ENCODE measurements around the gene GALNT10. TPM values are rescaled to one million over a fixed set of nuclear protein-coding genes. Genes with fewer than 3 reads are reported as not detected.

Gene GALNT10
- total RNA-seq, 1 experiment from 2014 or later: 27.8 TPM

DNA sequence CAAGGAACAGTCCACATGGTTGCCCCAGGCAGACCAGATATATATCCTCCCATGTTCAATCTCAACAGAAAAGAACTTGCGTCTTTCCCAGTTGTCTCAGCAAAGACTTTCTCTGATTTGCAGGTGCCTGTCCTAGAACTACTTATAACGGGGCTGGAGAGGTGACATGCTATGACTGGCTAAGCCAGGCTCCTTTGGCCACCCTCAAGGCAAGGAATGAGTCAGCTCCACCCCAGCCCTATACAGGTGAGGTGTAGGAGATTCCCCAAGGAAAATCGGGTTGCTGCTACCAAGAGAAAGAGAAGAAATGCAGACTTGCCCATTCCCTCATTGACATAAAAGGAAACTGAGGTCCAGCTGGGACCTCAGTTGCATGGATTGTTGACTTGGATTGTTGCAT lies 127.4 kb downstream of the GALNT10 start:
- POLR2A ChIA-PET: no interaction called here
- no peaks in the 10 kb centered on the region for H3K79me2 ChIP-seq (ENCODE audit: insufficient read depth, low read length)
- BruUV-seq (replicated peaks): no TSS peak
- no peaks in the 10 kb centered on the region for H3K4me1 ChIP-seq (ENCODE audit: control insufficient read depth in 1 of 2, insufficient read depth in 2 of 2, low read length in 2 of 2)
- intact Hi-C loops (cut with micrococcal nuclease): no loop called here
- H2AFZ ChIP-seq (ENCODE audit: low read depth, low read length, poor library complexity, severe bottlenecking): no peak overlapping the region
- ATAC-seq: no peak
- no peak overlapping the region for H3K27ac ChIP-seq (ENCODE audit: low read depth, low read length)
- no peak overlapping the region for H3K9ac ChIP-seq (ENCODE audit: low read length)
- TF ChIP-seq POLR2AphosphoS5 (IDR thresholded peaks at IDR 0.05; ENCODE audit: low read depth, low read length): no peak
- no peaks in the 10 kb centered on the region for H3K36me3 ChIP-seq (ENCODE audit: control insufficient read depth in 1 of 2, insufficient read depth in 2 of 2, low read length in 2 of 2)
- DNase-seq (ENCODE audit: low read depth, low spot score): no peak
- H3K9me2 ChIP-seq (ENCODE audit: insufficient read depth): no peaks in the 10 kb centered on the region
- no peaks in the 10 kb centered on the region for H4K20me1 ChIP-seq (ENCODE audit: insufficient read depth)
- H3K9me3 ChIP-seq (ENCODE audit: control insufficient read depth in 1 of 2, insufficient read depth in 1 of 2, low read depth in 1 of 2, low read length in 2 of 2): no peaks in the 10 kb centered on the region
- RAD21 ChIA-PET (ENCODE audit: low non-redundant PET in 1 of 2, low total read pairs in 2 of 2, uncharacterized antibody in 2 of 2, unreplicated experiment in 2 of 2): no interaction called here
- CTCF ChIA-PET: no interaction called here
- no peaks in the 10 kb centered on the region for H3K27me3 ChIP-seq (ENCODE audit: insufficient read depth, low read length)
- no peak overlapping the region for H3K4me2 ChIP-seq (ENCODE audit: low read length)
- no peak overlapping the region for H3K4me3 ChIP-seq (replicated peaks in 1 of 2; ENCODE audit: low read depth in 1 of 2, low read length in 2 of 2)

DNA sequence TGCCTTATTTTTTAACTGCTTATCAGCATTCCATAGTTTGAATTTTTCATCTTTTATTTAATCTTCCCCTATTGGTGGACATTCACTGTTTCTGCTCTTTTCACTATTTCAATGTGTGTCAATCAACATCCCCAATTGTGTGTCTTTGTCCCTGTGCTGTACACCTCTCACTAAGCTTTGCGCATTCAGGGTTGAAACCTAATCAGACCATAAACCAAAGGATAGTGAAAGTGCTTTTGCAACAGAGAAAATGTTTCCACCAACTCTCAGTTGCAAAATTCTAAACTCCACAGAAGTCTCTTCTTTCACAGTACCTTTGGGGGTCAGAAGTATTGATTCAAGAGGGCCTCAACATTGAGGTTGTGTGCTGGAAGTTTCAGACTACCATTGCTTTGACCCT lies 128.2 kb downstream of the GALNT10 start:
- Histone ChIP-seq H3K27me3 (ENCODE audit: insufficient read depth, low read length) (no peaks in the 10 kb centered on the region), H3K4me2 (ENCODE audit: low read length) (no peak overlapping the region), H3K9ac (ENCODE audit: low read length) (no peak overlapping the region), H3K36me3 (ENCODE audit: control insufficient read depth in 1 of 2, insufficient read depth in 2 of 2, low read length in 2 of 2) (no peaks in the 10 kb centered on the region), H3K4me3 (replicated peaks in 1 of 2; ENCODE audit: low read depth in 1 of 2, low read length in 2 of 2) (no peak overlapping the region), H3K9me3 (ENCODE audit: control insufficient read depth in 1 of 2, insufficient read depth in 1 of 2, low read depth in 1 of 2, low read length in 2 of 2) (no peaks in the 10 kb centered on the region), H4K20me1 (ENCODE audit: insufficient read depth) (no peaks in the 10 kb centered on the region), H3K79me2 (ENCODE audit: insufficient read depth, low read length) (no peaks in the 10 kb centered on the region), H3K4me1 (ENCODE audit: control insufficient read depth in 1 of 2, insufficient read depth in 2 of 2, low read length in 2 of 2) (no peaks in the 10 kb centered on the region), H2AFZ (ENCODE audit: low read depth, low read length, poor library complexity, severe bottlenecking) (no peak overlapping the region), H3K27ac (ENCODE audit: low read depth, low read length) (no peak overlapping the region), H3K9me2 (ENCODE audit: insufficient read depth) (no peaks in the 10 kb centered on the region)
- intact Hi-C loops (cut with micrococcal nuclease): no loop called here
- ATAC-seq: no peak
- CTCF ChIA-PET: no interaction called here
- POLR2A ChIA-PET: no interaction called here
- RAD21 ChIA-PET (ENCODE audit: low non-redundant PET in 1 of 2, low total read pairs in 2 of 2, uncharacterized antibody in 2 of 2, unreplicated experiment in 2 of 2): no interaction called here
- no TSS peak for BruUV-seq (replicated peaks)
- TF ChIP-seq POLR2AphosphoS5 (IDR thresholded peaks at IDR 0.05; ENCODE audit: low read depth, low read length) (no peak), SRF (IDR thresholded peaks at IDR 0.05; ENCODE audit: low read depth) (no peak), ZFX (IDR thresholded peaks at IDR 0.05) (no peak), ZNF274 (IDR thresholded peaks at IDR 0.05; ENCODE audit: low read depth, low read length) (no peak), EZH2 (IDR thresholded peaks at IDR 0.05) (no peak), POLR2A (IDR thresholded peaks at IDR 0.05; ENCODE audit: borderline replicate concordance, extremely low read depth, insufficient read depth, insufficient read length) (no peak), EGR1 (IDR thresholded peaks at IDR 0.05; ENCODE audit: low read depth) (no peak), EZH2phosphoT487 (IDR thresholded peaks at IDR 0.05; ENCODE audit: borderline replicate concordance) (no peak), JUND (IDR thresholded peaks at IDR 0.05) (no peak), CBX3 (IDR thresholded peaks at IDR 0.05; ENCODE audit: low read depth) (no peak), CEBPB (IDR thresholded peaks at IDR 0.05; ENCODE audit: low read depth) (no peak), RAD21 (IDR thresholded peaks at IDR 0.05; ENCODE audit: low read depth) (no peak), FOSL1 (IDR thresholded peaks at IDR 0.05; ENCODE audit: low read depth) (no peak), TCF7L2 (IDR thresholded peaks at IDR 0.05; ENCODE audit: borderline replicate concordance, extremely low read depth, insufficient read depth, insufficient read length) (no peak), YY1 (IDR thresholded peaks at IDR 0.05; ENCODE audit: extremely low read depth, insufficient replicate concordance, low read depth, low read length) (no peak), SIN3A (IDR thresholded peaks at IDR 0.05; ENCODE audit: low read depth) (no peak)
- TF ChIP-seq, protein P1, sequence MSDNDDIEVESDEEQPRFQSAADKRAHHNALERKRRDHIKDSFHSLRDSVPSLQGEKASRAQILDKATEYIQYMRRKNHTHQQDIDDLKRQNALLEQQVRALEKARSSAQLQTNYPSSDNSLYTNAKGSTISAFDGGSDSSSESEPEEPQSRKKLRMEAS (IDR thresholded peaks at IDR 0.05): no peak
- no peak for DNase-seq (ENCODE audit: low read depth, low spot score)

Data from HCT116 (cell line).